Measurements from ENCODE around the gene HAUS6. TPM values are rescaled to one million over a fixed set of nuclear protein-coding genes. Genes with fewer than 3 reads are reported as not detected.

HAUS6 gene
- total and polyA plus RNA-seq, 2 of the 8 experiments (the other 6 are each of a cell fraction or from before 2014, with no cell fraction given): 11.7 to 52.4 TPM

DNA sequence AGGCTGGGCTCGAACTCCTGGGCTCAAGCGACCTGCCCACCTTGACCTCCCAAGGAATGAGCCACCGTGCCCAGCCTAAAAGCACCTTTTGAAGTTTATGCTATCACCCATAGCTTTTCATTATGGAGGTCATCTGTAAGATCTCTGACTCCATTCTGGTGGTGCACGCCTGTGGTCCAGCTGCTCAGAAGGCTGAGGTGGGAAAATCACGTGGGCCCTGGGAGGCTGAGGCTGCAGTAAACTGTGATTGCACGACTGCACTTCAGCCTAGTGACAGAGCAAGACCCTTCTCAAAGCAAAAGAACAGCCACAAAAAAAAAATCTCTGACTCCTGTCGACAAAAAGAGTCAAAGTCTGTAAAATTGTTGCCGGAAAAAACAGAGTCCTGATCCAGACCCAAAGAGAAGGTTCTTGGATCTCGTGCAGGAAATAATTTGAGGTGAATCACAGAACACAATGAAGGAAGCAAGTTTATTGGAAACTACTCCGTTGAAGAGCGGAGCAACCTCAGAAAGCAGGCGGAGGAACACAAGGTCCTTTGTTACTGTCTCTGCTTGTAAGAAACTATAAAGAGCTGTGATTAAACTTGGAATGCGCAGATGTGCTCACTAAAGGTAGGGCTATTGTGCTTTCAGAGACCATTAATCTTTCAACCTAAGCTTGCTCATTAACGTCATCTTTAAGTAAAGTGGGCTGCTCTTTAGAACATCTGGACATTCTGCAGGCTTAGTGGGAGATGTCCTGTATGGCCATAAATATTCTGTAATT lies 2.0 kb upstream of the HAUS6 start (continued):
- TF ChIP-seq, protein P1, sequence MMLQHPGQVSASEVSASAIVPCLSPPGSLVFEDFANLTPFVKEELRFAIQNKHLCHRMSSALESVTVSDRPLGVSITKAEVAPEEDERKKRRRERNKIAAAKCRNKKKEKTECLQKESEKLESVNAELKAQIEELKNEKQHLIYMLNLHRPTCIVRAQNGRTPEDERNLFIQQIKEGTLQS (IDR thresholded peaks at IDR 0.05; ENCODE audit: insufficient read depth, low read depth, low read length): no peak
- TF ChIP-seq ASH2L (IDR thresholded peaks at IDR 0.05; ENCODE audit: low read length) (no peak), BACH1 (IDR thresholded peaks at IDR 0.05; ENCODE audit: low read length) (no peak), EP300 (IDR thresholded peaks at IDR 0.05; ENCODE audit: borderline replicate concordance in 1 of 2, low read depth in 2 of 2, low read length in 2 of 2) (no peak), KDM5A (IDR thresholded peaks at IDR 0.05; ENCODE audit: low read length) (no peak)
